Mucosa of stomach (tissue), 1 donor: Measurements from ENCODE around the gene ASB4.

ENCODE experiments used
- H3K27me3 ChIP-seq: one replicate; pipeline ENCODE4 v1.7.0; 2013; ENCODE audit warnings: mild to moderate bottlenecking, low read length; ENCODE audit not compliant: control insufficient read depth, insufficient read depth
- H3K36me3 ChIP-seq: one replicate; pipeline ENCODE4 v1.7.0; 2013; ENCODE audit warnings: low read length; ENCODE audit not compliant: control insufficient read depth, insufficient read depth
- H3K4me1 ChIP-seq: one replicate; pipeline ENCODE4 v1.7.0; 2013; ENCODE audit warnings: mild to moderate bottlenecking, low read length; ENCODE audit not compliant: control insufficient read depth, insufficient read depth
- H3K4me3 ChIP-seq: one replicate; pipeline ENCODE4 v1.7.0; 2013; ENCODE audit warnings: low read length
- H3K9ac ChIP-seq: one replicate; pipeline ENCODE4 v1.7.0; 2013; ENCODE audit warnings: mild to moderate bottlenecking, low read length, moderate library complexity
- H3K9me3 ChIP-seq: one replicate; pipeline ENCODE4 v1.7.0; 2013; ENCODE audit warnings: mild to moderate bottlenecking, low read length, moderate library complexity; ENCODE audit not compliant: control insufficient read depth
- donor health status: Pancreatic carcinoma.

The ASB4 gene

GRCh38 chr7:95511716-95512260, 26.0 kb downstream of the ASB4 start:
- H3K4me3 ChIP-seq = no peak overlapping the region
- H3K27me3 ChIP-seq = no peaks in the 10 kb centered on the region
- no peaks in the 10 kb centered on the region for H3K36me3 ChIP-seq

GRCh38 chr7:95517458-95517857, 31.7 kb downstream of the ASB4 start:
- Histone ChIP-seq H3K36me3 (no peaks in the 10 kb centered on the region), H3K27me3 (no peaks in the 10 kb centered on the region), H3K4me1 (no peaks in the 10 kb centered on the region), H3K9ac (no peak overlapping the region), H3K4me3 (no peak overlapping the region), H3K9me3 (no peaks in the 10 kb centered on the region)

More at GRCh38 chr7:95511716-95512260, 26.0 kb downstream of the ASB4 start:
- no peak overlapping the region for H3K9ac ChIP-seq
- H3K4me1 ChIP-seq = no peaks in the 10 kb centered on the region
- no peaks in the 10 kb centered on the region for H3K9me3 ChIP-seq

GRCh38 chr7:95517870-95518269, 32.1 kb downstream of the ASB4 start:
- H3K36me3 ChIP-seq = no peaks in the 10 kb centered on the region
- no peak overlapping the region for H3K9ac ChIP-seq
- no peaks in the 10 kb centered on the region for H3K4me1 ChIP-seq
- H3K9me3 ChIP-seq = no peaks in the 10 kb centered on the region
- no peaks in the 10 kb centered on the region for H3K27me3 ChIP-seq
- no peak overlapping the region for H3K4me3 ChIP-seq

GRCh38 chr7:95520136-95520535, 34.4 kb downstream of the ASB4 start:
- H3K4me3 ChIP-seq = no peak overlapping the region
- H3K36me3 ChIP-seq = no peaks in the 10 kb centered on the region
- no peak overlapping the region for H3K9ac ChIP-seq
- H3K4me1 ChIP-seq = no peaks in the 10 kb centered on the region
- no peaks in the 10 kb centered on the region for H3K9me3 ChIP-seq
- H3K27me3 ChIP-seq = no peaks in the 10 kb centered on the region

- Histone ChIP-seq H3K36me3 (no peaks in the 10 kb centered on the region), H3K9me3 (no peaks in the 10 kb centered on the region), H3K9ac (no peak overlapping the region)
Observed at GRCh38 chr7:95525503-95525902, 39.8 kb downstream of the ASB4 start.

GRCh38 chr7:95526128-95526738, 40.5 kb downstream of the ASB4 start:
- H3K27me3 ChIP-seq = no peaks in the 10 kb centered on the region
- H3K9ac ChIP-seq = no peak overlapping the region
- H3K4me1 ChIP-seq = no peaks in the 10 kb centered on the region
- no peaks in the 10 kb centered on the region for H3K9me3 ChIP-seq
- no peaks in the 10 kb centered on the region for H3K36me3 ChIP-seq
- no peak overlapping the region for H3K4me3 ChIP-seq

More at GRCh38 chr7:95525503-95525902, 39.8 kb downstream of the ASB4 start:
- no peaks in the 10 kb centered on the region for H3K4me1 ChIP-seq
- no peak overlapping the region for H3K4me3 ChIP-seq
- H3K27me3 ChIP-seq = no peaks in the 10 kb centered on the region

GRCh38 chr7:95527033-95527775, 41.5 kb downstream of the ASB4 start:
- Histone ChIP-seq H3K4me3 (no peak overlapping the region), H3K4me1 (no peaks in the 10 kb centered on the region), H3K9me3 (no peaks in the 10 kb centered on the region), H3K27me3 (no peaks in the 10 kb centered on the region), H3K36me3 (no peaks in the 10 kb centered on the region), H3K9ac (no peak overlapping the region)

GRCh38 chr7:95527776-95528250, 42.1 kb downstream of the ASB4 start:
- H3K4me3 ChIP-seq = no peak overlapping the region
- H3K27me3 ChIP-seq = no peaks in the 10 kb centered on the region

GRCh38 chr7:95529701-95530100, 44.0 kb downstream of the ASB4 start:
- Histone ChIP-seq H3K27me3 (no peaks in the 10 kb centered on the region), H3K4me1 (no peaks in the 10 kb centered on the region), H3K4me3 (no peak overlapping the region), H3K9ac (no peak overlapping the region), H3K9me3 (no peaks in the 10 kb centered on the region), H3K36me3 (no peaks in the 10 kb centered on the region)

More at GRCh38 chr7:95527776-95528250, 42.1 kb downstream of the ASB4 start:
- H3K4me1 ChIP-seq = no peaks in the 10 kb centered on the region
- no peak overlapping the region for H3K9ac ChIP-seq
- no peaks in the 10 kb centered on the region for H3K9me3 ChIP-seq
- H3K36me3 ChIP-seq = no peaks in the 10 kb centered on the region

GRCh38 chr7:95530881-95531280, 45.1 kb downstream of the ASB4 start:
- Histone ChIP-seq H3K36me3 (no peaks in the 10 kb centered on the region), H3K4me3 (no peak overlapping the region), H3K9ac (no peak overlapping the region), H3K9me3 (no peaks in the 10 kb centered on the region), H3K27me3 (no peaks in the 10 kb centered on the region), H3K4me1 (no peaks in the 10 kb centered on the region)

GRCh38 chr7:95531605-95532219, 46.0 kb downstream of the ASB4 start:
- Histone ChIP-seq H3K36me3 (no peaks in the 10 kb centered on the region), H3K4me1 (no peaks in the 10 kb centered on the region), H3K4me3 (no peak overlapping the region), H3K9me3 (no peaks in the 10 kb centered on the region), H3K9ac (no peak overlapping the region), H3K27me3 (no peaks in the 10 kb centered on the region)

GRCh38 chr7:95534796-95535195, 49.1 kb downstream of the ASB4 start:
- peaks cover 8% of the 10 kb centered on the region for H3K4me1 ChIP-seq
- H3K4me3 ChIP-seq = no peak overlapping the region
- H3K27me3 ChIP-seq = no peaks in the 10 kb centered on the region
- H3K9me3 ChIP-seq = no peaks in the 10 kb centered on the region
- no peak overlapping the region for H3K9ac ChIP-seq
- no peaks in the 10 kb centered on the region for H3K36me3 ChIP-seq
